PC-9 (cell line): ENCODE results near the gene NMRK2. TPM values are rescaled to one million over a fixed set of nuclear protein-coding genes. Genes with fewer than 3 reads are reported as not detected.

Experiments used
- BruUV-seq: library from RNA; stranded (reverse); fragments of 400-500 nt; replicated peaks from 2 replicates; lab custom pipeline; 2021; lab: Mats Ljungman, UMichigan
- CTCF ChIA-PET: fragments of 300-600 bp; sonication (Branson Sonifier 250); formaldehyde crosslinking; loops from one replicate; lab custom pipeline; 2022; ENCODE audit warnings: antibody characterized with exemption; lab: Charles Lee
- POLR2A ChIA-PET: fragments of 300-600 bp; sonication (Branson Sonifier 250); formaldehyde crosslinking; loops from one replicate; lab custom pipeline; 2022; ENCODE audit warnings: antibody characterized with exemption; ENCODE audit not compliant: unreplicated experiment; lab: Charles Lee
- DNase-seq, 2 experiments: peaks; one replicate each; pipeline versions ENCODE4 v3.0.0 to v3.0.0-alpha.2; 2015 to 2022; ENCODE audit warnings: mixed read lengths in 1 of 2
- H2AFZ ChIP-seq: fragments of 200-600 bp; sonication (generic); 2 replicates; pipeline ENCODE4 v1.8.1; 2017; ENCODE audit warnings: antibody characterized with exemption
- H3F3A ChIP-seq: fragments of 200-600 bp; sonication (generic); 2 replicates; pipeline ENCODE4 v1.8.1; 2017; ENCODE audit warnings: antibody characterized with exemption, mild to moderate bottlenecking, low read depth; ENCODE audit not compliant: insufficient read depth
- H3K27ac ChIP-seq: fragments of 200-600 bp; sonication (generic); 2 replicates; pipeline ENCODE4 v1.6.1; 2016; ENCODE audit warnings: mixed run types
- H3K27me3 ChIP-seq: fragments of 200-600 bp; sonication (generic); 2 replicates; pipeline ENCODE4 v1.6.1; 2016; ENCODE audit warnings: low read depth, mixed run types; ENCODE audit not compliant: insufficient read depth
- H3K36me3 ChIP-seq: fragments of 200-600 bp; sonication (generic); 2 replicates; pipeline ENCODE4 v1.6.1; 2016; ENCODE audit warnings: low read depth, mixed run types
- H3K4me1 ChIP-seq: fragments of 200-600 bp; sonication (generic); replicated peaks from 2 replicates; pipeline ENCODE4 v1.6.1; 2016; ENCODE audit warnings: mixed run types; ENCODE audit not compliant: insufficient read depth
- H3K4me2 ChIP-seq: fragments of 200-600 bp; sonication (generic); 2 replicates; pipeline ENCODE4 v1.6.1; 2017; ENCODE audit warnings: mixed run types
- H3K4me3 ChIP-seq: fragments of 200-600 bp; sonication (generic); 2 replicates; pipeline ENCODE4 v1.6.1; 2016; ENCODE audit warnings: mixed run types
- H3K79me2 ChIP-seq: fragments of 200-600 bp; sonication (generic); 2 replicates; pipeline ENCODE4 v1.6.1; 2017; ENCODE audit warnings: low read depth, mixed run types
- H3K9me2 ChIP-seq: fragments of 200-600 bp; sonication (generic); 2 replicates; pipeline ENCODE4 v1.8.1; 2017; ENCODE audit warnings: mild to moderate bottlenecking; ENCODE audit not compliant: insufficient read depth
- H3K9me3 ChIP-seq: fragments of 200-600 bp; sonication (generic); 2 replicates; pipeline ENCODE4 v1.8.1; 2016; ENCODE audit warnings: low read depth; ENCODE audit not compliant: insufficient read depth
- H4K20me1 ChIP-seq: fragments of 200-600 bp; sonication (generic); 2 replicates; pipeline ENCODE4 v1.8.1; 2017; ENCODE audit not compliant: insufficient read depth
- EZH2 ChIP-seq: fragments of 200-600 bp; sonication (generic); IDR thresholded peaks from 2 replicates; pipeline ENCODE4 v1.8.0; 2017; ENCODE audit warnings: antibody characterized with exemption, low read depth
- intact Hi-C: fragments of 100-400 bp; cut with micrococcal nuclease; formaldehyde crosslinking; loops from one replicate; pipeline ENCODE4 v1.10.0; 2022; ENCODE audit not compliant: unreplicated experiment
- total RNA-seq: library from RNA; stranded (reverse); gene quantifications from 2 replicates; pipeline ENCODE4 v1.2.3, GENCODE V29; 2021
- TF ChIP-seq, protein P1 (sequence below): fragments of 200-600 bp; sonication (generic); conservative IDR thresholded peaks from 2 replicates; pipeline ENCODE4 v1.6.1; 2017; ENCODE audit warnings: mixed run types, antibody characterized with exemption, mild to moderate bottlenecking, moderate library complexity

The NMRK2 gene
- total RNA-seq, 1 experiment from 2014 or later = not detected

DNA sequence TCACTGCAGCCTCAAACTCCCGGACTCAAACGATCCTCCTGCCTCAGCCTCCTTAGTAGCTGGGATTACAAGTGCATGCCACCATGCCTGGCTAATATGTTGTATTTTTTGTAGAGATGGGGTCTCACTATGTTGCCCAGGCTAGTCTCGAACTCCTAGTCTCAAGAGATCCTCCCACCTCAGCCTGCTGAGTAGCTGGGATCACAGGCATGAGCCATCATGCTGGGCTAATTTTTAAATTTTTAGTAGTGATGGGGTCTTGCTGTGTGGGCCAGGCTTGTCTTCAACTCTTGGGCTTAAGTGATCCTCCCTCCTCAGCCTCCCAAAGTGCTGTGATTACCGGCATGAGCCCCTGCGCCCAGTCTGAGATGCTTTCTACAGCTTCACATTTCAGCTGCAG lies 37.1 kb upstream of the NMRK2 start:
- DNase-seq = no peak
- POLR2A ChIA-PET = no interaction called here
- Histone ChIP-seq H3K4me1 (no peaks in the 10 kb centered on the region), H4K20me1 (no peaks in the 10 kb centered on the region), H3K4me3 (no peak overlapping the region), H3F3A (no peaks in the 10 kb centered on the region), H3K9me2 (no peaks in the 10 kb centered on the region), H2AFZ (no peak overlapping the region), H3K36me3 (no peaks in the 10 kb centered on the region), H3K4me2 (no peak overlapping the region), H3K79me2 (no peaks in the 10 kb centered on the region), H3K9me3 (no peaks in the 10 kb centered on the region), H3K27ac (no peak overlapping the region), H3K27me3 (peaks cover 20% of the 10 kb centered on the region)
- no TSS peak for BruUV-seq
- TF ChIP-seq, protein P1, sequence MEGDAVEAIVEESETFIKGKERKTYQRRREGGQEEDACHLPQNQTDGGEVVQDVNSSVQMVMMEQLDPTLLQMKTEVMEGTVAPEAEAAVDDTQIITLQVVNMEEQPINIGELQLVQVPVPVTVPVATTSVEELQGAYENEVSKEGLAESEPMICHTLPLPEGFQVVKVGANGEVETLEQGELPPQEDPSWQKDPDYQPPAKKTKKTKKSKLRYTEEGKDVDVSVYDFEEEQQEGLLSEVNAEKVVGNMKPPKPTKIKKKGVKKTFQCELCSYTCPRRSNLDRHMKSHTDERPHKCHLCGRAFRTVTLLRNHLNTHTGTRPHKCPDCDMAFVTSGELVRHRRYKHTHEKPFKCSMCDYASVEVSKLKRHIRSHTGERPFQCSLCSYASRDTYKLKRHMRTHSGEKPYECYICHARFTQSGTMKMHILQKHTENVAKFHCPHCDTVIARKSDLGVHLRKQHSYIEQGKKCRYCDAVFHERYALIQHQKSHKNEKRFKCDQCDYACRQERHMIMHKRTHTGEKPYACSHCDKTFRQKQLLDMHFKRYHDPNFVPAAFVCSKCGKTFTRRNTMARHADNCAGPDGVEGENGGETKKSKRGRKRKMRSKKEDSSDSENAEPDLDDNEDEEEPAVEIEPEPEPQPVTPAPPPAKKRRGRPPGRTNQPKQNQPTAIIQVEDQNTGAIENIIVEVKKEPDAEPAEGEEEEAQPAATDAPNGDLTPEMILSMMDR = no peak
- no peak for TF ChIP-seq EZH2
- intact Hi-C loops = no loop called here
- CTCF ChIA-PET = interaction anchor here (0.6 kb wide), 1 partner anchor 18 kb away, joined by 12 read pairs; no protein-coding TSS in a partner anchor

DNA sequence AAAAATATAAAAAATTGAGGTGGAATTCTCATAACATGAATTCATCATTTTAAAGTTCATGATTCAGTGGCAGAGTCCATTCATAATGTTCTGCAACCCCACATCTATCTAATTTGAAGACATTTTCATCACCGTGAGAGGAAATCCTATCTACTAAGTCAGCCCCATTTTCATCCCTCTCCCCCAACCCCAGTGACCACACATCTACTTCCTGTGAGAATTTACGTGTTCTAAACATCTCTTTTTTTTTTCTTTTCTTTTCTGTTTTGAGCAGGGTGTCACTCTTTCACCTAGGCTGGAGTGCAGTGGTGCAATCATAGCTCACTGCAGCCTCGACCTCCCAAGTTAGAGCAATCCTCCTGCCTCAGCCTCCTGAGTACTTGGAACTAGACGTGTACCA lies 34.9 kb upstream of the NMRK2 start:
- H3K27ac ChIP-seq = no peak overlapping the region
- no peak for DNase-seq
- no peaks in the 10 kb centered on the region for H3K9me3 ChIP-seq
- H3K4me3 ChIP-seq = no peak overlapping the region
- ChIA-PET CTCF (no interaction called here), POLR2A (no interaction called here)
- no peaks in the 10 kb centered on the region for H3K36me3 ChIP-seq
- no peaks in the 10 kb centered on the region for H3K79me2 ChIP-seq
- peaks cover 25% of the 10 kb centered on the region for H3K27me3 ChIP-seq
- BruUV-seq = no TSS peak
- intact Hi-C loops = no loop called here
- H3K9me2 ChIP-seq = no peaks in the 10 kb centered on the region
- no peak overlapping the region for H3K4me2 ChIP-seq
- H3F3A ChIP-seq = no peaks in the 10 kb centered on the region
- no peak for TF ChIP-seq EZH2
- TF ChIP-seq, protein P1 = no peak
- no peaks in the 10 kb centered on the region for H4K20me1 ChIP-seq
- H2AFZ ChIP-seq = no peak overlapping the region
- no peaks in the 10 kb centered on the region for H3K4me1 ChIP-seq

DNA sequence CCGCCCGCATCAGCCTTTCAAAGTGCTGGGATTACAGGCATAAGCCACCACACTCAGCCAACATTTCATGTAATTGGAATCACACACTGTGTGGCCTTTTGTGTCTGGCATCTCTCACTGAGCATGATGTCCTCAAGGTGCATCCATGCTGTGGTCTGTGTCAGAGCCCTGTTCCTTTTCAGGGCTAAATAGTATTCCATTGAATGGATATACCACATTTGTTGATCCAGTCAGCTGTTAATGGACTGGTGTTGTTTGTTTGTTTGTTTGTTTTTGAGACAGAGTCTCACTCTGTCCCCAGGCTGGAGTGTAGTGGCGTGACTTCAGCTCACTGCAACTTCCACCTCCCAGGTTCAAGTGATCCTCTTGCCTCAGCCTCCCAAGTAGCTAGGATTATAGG lies 34.4 kb upstream of the NMRK2 start:
- Histone ChIP-seq H3K9me2 (no peaks in the 10 kb centered on the region), H3F3A (no peaks in the 10 kb centered on the region), H3K9me3 (no peaks in the 10 kb centered on the region), H3K4me1 (no peaks in the 10 kb centered on the region), H3K27me3 (peaks cover 25% of the 10 kb centered on the region), H3K79me2 (no peaks in the 10 kb centered on the region), H3K36me3 (no peaks in the 10 kb centered on the region), H4K20me1 (no peaks in the 10 kb centered on the region), H3K4me3 (no peak overlapping the region), H3K27ac (no peak overlapping the region), H3K4me2 (no peak overlapping the region), H2AFZ (no peak overlapping the region)
- DNase-seq = no peak
- TF ChIP-seq, protein P1 = no peak
- TF ChIP-seq EZH2 = no peak
- no TSS peak for BruUV-seq
- CTCF ChIA-PET = interaction anchor here (0.7 kb wide), 1 partner anchor 27 kb away, joined by 29 read pairs; no protein-coding TSS in a partner anchor
- intact Hi-C loops = no loop called here
- POLR2A ChIA-PET = no interaction called here
